HPDE6-E6E7 (cell line): ENCODE measurements around the gene MINDY1.

Experiments used
- DNase-seq: peaks from one replicate; pipeline ENCODE4 v3.0.0; 2011; ENCODE audit warnings: missing footprints; ENCODE audit errors: extremely low spot score

MINDY1 gene, protein sequence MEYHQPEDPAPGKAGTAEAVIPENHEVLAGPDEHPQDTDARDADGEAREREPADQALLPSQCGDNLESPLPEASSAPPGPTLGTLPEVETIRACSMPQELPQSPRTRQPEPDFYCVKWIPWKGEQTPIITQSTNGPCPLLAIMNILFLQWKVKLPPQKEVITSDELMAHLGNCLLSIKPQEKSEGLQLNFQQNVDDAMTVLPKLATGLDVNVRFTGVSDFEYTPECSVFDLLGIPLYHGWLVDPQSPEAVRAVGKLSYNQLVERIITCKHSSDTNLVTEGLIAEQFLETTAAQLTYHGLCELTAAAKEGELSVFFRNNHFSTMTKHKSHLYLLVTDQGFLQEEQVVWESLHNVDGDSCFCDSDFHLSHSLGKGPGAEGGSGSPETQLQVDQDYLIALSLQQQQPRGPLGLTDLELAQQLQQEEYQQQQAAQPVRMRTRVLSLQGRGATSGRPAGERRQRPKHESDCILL

DNA sequence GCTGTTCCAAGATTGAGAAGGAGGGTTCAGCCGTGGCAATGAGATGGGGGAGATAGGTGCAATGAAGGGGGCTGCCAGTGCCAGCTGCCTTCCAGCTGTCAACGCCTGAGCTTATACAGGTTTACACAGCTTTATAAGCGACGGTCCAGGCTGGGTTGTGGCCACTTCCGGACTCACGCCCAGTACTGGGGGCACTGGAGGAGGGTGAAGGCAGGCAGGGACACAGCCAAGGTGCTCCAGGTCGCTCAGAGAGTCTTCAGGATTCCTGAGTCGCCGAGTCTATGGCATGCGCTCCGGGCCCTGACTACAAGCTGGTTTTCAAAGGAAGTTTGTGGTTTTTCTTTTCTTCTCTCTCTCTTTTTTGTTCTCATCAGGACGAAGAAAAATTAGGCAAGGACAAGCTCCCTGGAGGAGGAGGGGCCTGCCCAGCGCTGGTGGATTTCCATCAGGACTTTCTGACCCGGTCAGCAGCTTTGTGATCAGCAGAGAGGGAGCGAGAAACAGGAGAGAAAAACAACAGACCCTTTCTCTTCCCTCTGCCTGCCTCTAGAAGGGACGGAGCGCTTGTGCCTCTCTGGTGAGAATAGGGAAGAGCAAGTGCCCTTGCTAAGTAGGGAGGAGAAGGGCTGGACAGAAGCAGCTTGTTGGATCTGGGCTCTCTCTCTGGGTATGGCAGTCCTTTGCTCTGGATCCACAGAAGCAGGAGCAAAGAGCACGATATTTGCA lies at the start of gene MINDY1:
Gene MINDY1 (minus strand): TSS at position 576 of the 726 bp plus-strand sequence. CDS start 4,285 bp downstream, outside the sequence.
- peak; percentile 83 for DNase-seq

GRCh38 chr1:151056149-151056548 lies 49.4 kb upstream of the MINDY1 start:
- no peak for DNase-seq

- no peak for DNase-seq
Measured at GRCh38 chr1:151055581-151055980, 48.9 kb upstream of the MINDY1 start.

DNA sequence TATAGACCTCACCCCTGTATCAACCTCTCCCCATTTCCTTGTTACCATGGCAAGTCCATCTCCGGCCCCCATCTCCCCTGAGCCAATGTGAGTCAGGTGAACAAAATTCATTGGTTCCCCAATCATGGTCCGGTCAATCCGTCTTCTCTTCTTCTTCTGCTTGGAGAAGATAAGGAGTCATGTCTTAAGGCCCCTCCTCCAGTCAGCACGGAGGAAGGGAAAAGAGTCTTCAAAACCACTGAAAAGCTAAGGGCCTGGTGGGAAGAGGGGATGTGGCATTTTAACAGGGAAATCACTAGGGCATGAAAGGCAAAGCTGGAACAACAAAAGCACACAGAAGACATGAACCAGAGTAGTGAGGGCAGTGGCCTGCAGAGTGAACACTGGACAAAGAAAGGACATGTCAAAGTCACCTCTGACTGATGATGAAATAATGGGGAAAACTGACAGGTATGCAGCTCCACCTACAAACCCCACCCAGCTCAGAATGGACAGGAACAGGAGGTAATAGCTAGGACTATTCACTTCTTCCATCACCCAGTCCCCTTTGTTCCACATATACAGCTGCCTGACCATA lies 48.4 kb upstream of the MINDY1 start:
- DNase-seq: no peak

DNA sequence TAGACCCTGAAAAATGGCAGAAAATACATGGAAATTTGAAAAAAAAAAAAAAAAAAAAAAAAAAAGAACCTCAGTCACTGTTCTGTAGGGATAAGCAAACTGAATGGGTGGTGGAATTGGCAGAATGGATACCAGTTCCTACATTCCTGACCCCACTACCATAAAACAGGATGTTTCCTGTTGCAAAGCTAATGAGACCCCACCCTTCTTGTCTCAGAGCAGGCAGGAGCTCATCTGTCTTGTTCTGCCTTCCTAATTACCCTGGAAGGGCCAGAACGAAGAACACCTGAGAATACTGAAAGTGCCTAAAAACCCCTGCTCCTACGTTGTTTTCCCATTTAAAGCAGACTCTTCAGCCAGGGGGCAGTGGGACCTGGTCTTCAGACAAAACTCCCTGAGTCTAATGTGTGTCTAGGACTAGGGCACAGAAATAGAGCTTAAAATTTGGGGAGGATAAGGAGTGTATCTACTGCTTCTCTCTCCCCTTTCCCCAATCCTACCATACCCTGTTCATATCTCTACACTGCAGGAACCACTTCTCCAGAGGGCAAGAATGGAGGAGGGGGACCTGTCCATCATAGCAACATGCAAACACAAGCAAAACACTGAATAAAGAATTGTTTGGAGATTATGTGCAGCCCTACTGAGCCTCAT lies 44.8 kb upstream of the MINDY1 start:
- no peak for DNase-seq

DNA sequence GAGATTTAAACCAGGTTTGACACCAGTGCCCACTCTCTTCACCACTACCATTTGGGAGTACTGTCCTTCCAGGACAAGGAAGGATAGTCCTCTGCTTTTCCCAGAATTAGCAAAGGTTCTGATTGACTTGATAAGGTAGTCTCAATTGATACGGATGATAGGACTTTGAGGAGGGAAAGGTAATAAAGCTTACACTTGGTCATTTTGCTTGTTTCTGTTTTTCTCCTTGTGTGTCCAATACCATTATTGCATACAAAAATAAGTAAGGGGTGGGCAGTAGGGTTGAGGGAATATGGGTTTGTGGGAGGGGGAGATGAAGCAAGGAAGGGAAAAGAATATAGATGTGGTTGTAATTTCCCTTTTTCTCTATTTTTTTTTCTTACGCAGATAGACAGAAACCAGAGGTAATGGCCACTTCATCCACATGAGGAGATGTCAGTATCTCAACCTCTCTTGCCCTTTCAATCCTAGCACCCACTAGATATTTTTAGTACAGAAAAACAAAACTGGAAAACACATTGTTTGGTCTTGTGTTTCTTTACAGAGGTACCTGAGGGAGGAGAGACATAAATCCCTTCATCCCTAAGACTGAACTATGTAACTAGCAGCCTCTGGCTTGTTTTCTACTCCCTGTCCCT lies 43.5 kb upstream of the MINDY1 start:
- no peak for DNase-seq

- DNase-seq: no peak
Measured at GRCh38 chr1:151049458-151049857, 42.8 kb upstream of the MINDY1 start.

GRCh38 chr1:151048645-151049032 lies 41.9 kb upstream of the MINDY1 start:
- no peak for DNase-seq

GRCh38 chr1:151047925-151048644 lies 41.4 kb upstream of the MINDY1 start:
- DNase-seq: peak; percentile 52

- DNase-seq: peak; percentile 46
Measured at GRCh38 chr1:151047591-151047924, 40.9 kb upstream of the MINDY1 start, which contains the start of gene C1orf56. C1orf56 (plus strand) TSS chr1:151047751; CDS start chr1:151047848, 97 bp downstream.

DNA sequence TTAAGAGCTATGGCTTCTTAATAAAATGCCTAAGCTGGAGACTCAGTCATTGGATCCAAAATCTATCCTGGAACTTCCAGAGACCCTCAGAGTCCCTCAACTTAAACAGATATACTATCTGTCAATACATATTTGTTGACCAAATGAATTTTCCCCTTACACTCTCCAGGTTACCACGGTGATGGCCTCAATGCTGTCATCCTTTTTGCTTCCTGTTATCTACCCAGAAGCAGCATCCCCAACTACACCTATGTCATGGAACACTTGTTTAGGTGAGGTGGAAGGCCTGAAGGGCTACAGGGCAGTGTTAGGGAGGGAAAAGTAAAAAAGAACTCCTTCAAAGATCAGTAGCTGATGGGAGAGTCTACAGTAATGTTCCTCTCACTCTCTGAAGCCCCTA lies 36.5 kb upstream of the MINDY1 start:
- DNase-seq: no peak

DNA sequence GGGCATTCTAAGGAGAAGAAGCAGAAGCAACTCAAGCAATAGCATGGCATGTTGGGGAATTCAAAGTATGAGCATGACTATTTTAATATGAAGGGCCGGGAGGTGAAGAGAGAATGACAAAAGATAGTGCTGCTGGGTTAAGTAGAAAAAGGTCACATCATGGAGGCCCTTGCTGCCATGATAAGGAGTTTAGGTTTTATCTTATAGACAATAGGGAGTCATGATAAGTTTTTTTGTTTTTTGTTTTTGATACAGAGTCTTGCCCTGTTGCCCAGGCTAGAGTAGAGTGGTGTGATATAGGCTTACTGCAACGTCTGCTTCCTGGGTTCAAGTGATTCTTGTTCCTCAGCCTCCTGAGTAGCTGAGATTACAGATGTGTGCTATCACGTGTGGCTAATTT lies 32.8 kb upstream of the MINDY1 start:
- no peak for DNase-seq

DNA sequence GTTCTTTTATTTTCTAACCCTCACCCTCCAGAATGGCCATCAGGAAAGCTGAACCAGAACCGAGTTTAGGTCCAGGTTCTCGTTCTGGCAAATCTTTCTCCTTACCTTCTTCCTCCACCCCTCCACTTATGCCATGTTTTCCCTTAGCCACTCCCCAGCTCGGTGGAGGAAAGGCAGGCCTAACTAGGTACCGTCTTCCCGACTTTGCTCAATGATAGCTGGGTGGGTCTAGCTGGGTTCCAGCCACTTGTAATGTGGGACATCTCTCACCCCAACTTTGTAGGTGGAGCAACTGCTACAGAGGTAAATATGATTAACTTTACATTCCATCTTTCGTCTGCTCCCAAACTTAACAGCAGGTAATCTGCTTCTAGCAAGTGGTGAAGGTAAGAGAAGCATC lies 30.3 kb upstream of the MINDY1 start:
- DNase-seq: no peak

DNA sequence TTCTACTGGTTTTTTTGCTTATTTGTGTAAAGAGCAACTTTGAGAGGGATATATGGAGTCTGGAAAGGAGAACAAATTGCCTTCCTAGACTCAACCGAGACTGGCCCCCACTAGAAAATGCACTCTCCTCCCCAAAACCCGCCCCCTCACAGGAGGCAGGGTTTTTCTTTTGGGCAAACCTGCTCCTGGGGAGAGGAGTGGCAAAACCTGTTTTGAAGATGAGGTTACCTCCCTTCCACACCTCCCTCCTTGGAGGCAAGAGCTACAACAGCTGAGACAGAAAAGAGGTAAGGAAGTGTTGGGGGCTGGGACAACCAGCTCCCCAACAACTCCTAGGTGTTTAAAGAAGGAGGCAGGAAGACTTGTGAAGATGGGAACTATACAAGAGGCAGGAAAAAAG lies 29.7 kb upstream of the MINDY1 start, which contains the start of gene BNIPL:
Gene BNIPL (plus strand): TSS at position 231 of the 400 bp plus-strand sequence. CDS start 140 bp downstream, at position 371.
- no peak for DNase-seq

GRCh38 chr1:151035167-151035566 lies 28.5 kb upstream of the MINDY1 start:
- no peak for DNase-seq

DNA sequence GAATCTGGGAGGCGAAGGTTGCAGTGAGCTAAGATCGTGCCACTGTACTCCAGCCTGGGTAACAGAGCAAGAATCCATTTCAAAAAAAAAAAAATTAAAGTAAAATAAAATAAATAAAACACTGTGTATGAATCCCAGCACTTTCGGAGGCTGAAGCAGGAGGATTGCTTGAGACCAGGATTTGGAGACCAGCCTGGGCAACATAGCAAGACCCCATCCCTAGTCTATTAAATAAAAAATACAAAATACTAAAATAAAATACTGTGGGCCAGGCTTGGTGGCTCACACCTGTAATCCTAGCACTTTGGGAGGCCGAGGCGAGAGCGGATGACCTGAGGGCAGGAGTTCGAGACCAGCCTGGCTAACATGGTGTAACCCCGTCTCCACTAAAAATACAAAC lies 25.5 kb upstream of the MINDY1 start:
- no peak for DNase-seq

GRCh38 chr1:151026460-151026859 lies 19.8 kb upstream of the MINDY1 start:
- no peak for DNase-seq

DNA sequence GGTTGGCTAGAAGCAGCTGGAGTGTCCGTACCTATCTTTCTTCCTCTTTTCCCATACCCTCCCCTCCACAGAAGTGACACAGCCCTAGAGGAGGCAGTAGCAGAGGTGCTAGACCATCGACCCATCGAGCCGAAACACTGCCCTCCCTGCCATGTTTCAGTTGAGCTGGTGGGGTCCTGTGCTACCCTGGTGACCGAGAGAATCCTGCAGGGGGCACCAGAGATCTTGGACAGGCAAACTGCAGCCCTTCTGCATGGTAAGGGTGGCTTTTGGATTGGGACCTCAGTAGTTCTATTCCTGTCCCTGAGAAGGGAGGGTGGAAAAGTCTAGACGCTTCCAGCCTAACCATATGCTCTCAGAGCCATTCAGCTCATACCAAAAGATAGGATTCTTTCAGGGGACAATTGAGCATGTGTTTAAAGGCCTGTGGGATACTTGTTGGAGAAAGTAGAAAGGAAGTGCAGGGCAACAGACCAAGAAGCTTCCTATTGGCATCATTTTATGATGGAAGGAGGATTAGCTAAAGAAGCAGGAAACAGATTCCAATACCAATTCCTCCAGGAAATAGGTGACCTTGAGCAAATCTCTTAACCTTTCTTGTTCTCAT lies 17.9 kb upstream of the MINDY1 start:
- DNase-seq: peak; percentile 48

DNA sequence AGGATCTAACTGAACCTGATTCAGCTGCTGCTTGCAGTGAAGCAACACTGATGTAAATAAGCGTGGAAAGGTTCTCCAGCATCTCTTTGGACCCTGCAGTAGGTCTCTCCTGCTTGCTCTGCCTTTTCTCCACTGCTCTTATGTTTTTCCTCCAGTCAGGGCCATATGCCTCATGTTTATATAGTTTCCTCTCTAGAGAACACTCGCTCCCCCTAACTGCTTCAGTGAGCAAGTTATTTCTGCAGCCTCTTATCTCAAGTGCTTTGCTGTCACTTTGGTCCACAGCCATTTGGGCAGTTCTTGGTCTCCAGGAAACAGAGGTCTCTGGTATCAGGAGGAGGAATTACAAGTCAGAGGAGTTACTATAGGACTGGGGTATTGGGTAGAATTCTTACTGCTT lies 6.8 kb upstream of the MINDY1 start:
- DNase-seq: no peak

DNA sequence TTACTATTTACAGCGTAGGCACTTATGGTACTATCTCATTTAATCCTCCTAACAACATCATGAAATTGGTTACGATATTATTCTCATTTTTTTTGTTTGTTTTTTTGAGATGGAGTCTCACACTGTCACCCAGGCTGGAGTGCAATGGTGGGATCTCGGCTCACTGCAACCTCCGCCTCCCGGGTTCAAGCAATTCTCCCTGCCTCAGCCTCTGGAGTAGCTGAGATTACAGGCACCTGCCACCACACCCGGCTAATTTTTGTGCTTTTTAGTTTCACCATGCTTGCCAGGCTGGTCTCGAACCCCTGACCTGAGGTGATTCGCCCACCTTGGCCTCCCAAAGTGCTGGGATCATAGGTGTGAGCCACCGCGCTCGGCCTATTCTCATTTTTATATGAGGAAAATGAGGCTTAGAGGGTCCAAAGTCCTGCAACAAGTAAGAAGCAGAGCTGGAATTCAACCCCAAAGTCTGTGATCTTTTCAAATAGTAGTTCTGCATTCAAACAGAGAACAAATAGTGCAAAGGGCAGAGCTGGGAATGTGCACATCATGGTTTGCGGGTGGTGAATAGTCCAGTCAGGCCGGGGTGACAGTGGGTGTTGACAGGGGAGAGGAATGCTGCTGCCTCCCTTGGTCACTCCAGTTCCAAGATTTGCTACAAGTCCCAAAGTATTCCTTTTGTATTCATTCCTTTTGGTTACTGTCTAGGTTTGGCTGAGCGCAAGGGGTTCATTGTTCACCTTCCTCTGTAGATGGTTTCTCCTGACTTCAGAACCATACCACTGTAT lies 6.2 kb upstream of the MINDY1 start:
- DNase-seq: no peak
